Cortex of kidney (tissue), 1 donor: ENCODE data around the gene GRAMD4.
"Not testable (repeated sequence)": the region's sequence is repeated elsewhere in the genome, so short reads cannot be mapped to it uniquely, and the experiment has no call there.

Experiments used
- DNase-seq: peaks from one replicate; lab custom pipeline; 2025; lab: John Stamatoyannopoulos, UW

The GRAMD4 gene

DNA sequence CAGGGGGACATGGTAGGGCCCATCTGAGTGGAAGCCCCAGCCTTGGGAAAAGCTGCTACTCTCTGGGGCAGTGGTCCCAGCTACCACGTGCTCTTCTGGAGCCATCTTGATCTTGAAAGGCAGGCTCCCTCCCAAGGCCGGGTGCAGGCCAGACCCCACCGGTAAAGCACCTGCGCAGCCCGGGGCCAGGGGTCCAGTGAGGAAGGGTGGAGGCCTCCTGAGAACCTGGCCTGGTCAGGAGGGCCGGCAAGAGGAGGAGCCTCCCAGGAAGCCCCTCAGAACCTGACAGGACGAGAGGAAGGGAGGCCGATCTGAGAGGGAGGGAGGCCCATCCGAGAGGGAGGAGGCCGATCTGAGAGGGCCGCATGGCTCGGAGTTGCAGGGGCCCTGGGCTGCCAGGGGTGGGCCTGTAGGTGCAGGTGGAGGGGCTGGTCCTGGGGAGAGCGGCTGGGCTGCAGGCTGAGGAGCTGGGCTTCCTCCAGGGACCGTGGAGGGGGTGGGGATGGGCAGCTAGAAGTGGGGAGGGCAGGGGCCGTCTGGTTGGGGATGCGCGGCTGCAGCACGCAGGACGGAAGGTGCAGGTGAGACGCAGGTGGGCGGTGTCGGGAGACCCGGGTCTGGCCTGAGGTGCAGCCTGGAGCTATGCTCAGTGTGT lies 529 bp downstream of the GRAMD4 start:
- DNase-seq = no peak

DNA sequence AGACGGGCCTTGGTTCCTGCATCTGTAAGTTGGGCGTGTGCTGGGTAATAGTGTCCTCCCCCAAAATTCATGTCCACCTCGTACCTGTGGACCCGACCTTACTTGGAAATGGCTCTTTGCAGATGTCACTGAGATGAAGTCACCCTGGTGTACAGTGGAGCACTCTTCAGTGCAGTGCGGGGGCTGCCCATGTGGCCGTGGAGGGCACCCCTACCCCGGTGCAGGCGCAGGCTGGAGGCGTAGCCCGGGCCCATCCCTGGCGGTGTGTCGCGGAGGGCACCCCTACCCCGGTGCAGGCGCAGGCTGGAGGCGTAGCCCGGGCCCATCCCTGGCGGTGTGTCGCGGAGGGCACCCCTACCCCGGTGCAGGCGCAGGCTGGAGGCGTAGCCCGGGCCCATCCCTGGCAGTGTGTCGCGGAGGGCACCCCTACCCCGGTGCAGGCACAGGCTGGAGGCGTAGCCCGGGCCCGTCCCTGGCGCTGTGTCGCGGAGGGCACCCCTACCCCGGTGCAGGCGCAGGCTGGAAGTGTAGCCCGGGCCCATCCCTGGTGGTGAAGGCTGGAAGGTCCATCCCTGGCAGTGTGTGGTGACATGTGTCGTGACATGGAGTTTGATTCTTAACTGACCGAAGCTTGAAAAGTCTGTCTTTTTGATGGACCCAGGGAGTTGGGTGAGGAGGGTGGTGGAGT lies 1.2 kb downstream of the GRAMD4 start:
- DNase-seq = not testable (repeated sequence)

DNA sequence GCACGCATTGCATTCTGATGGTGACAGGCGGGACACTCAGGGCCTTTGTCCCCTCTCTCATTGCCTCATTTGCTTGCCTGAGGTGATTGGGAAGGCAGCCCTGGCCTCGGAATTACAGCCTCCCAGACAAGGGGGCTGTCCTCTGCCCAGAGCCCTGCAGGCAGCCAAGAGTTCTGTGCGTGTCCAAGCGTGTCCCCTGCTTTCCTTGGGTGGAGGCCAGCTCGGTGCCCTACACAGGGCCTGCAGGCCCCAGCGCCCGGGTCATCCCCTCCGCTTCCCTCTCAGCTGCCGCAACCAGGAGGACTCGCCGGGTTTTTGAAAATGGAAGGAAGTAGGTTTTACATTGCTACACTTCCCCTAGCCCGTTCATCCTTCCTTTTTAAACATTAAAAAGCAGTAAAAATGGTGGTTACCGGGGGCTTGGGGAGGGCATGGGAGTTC lies 1.9 kb downstream of the GRAMD4 start:
- no peak for DNase-seq

DNA sequence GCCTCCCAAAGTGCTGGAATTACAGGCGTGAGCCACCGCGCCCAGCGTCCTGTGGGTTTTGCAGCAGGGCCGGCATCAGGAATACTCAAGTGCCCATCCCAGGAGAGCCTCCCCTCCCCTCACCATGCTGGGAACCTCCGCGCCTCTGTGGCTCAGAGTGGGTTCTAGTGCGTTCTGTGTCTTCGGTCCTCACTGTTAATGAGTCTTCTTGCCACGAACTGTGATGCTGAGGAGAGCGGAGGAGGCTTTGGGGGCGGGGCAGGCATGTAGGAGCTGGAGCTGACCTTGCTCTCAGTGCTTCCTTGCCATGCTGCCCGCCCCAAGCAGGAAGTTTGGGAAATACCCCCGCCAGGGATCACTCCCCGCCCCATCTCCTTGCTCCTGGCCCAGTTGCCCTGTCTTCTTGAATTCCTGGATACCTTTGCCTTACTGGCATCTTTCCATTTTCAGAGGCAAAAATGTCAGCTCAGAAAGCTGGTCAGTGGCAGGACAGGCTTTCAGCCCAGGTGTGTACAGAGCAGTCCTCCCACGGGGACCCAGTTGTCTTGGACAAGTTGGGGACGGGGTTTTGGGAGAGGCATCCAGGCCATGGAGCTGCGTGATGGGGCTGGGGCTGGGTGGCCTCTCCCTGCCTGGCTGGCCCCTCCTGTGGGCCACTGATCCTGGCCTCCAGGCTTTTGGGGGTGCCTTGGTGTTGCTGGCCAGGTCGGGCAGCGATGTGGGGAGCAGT lies 5.1 kb downstream of the GRAMD4 start:
- DNase-seq = no peak

DNA sequence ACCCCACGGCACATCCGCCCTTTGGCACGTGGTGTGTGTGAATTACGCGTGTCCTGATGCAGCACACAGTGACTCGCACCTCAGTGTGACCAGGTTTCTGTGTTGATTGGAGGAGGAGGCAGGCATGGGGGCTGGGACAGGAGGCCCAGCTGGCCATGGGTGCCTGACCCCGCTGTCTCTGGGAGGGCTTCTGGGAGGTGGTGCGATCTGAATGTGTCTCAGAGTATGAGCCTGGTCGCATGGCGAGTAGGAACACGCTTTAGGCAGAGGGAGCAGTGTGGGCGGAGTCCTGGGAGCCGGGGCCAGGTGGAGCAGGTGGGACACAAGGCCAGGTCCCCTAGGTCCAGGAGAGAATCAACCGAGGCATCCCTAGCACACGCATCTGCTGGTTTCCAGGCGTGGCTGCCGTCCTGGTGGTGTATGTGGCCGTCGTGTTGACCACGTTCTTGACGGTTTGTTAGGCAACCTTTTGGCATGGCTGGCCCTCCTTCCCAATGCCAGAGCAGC lies 5.7 kb downstream of the GRAMD4 start:
- DNase-seq = no peak

DNA sequence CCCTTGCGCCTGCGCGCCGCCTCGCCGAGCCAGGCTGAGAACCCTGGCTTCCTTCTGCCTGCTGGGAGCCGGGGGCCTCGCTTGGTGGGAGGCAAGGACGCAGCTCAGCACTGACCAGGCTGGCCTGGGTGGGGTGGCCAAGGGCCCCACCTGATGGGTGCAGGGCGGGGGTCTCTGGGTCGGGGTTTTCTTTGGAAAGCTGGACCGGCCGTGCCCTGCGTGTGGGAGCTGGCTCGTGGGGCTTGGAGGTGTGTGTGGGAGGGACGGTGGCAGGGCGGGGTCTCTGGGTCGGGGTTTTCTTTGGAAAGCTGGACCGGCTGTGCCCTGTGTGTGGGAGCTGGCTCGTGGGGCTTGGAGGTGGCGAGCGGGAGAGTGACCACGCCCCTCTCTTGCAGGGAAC lies 6.2 kb downstream of the GRAMD4 start:
- DNase-seq = no peak

DNA sequence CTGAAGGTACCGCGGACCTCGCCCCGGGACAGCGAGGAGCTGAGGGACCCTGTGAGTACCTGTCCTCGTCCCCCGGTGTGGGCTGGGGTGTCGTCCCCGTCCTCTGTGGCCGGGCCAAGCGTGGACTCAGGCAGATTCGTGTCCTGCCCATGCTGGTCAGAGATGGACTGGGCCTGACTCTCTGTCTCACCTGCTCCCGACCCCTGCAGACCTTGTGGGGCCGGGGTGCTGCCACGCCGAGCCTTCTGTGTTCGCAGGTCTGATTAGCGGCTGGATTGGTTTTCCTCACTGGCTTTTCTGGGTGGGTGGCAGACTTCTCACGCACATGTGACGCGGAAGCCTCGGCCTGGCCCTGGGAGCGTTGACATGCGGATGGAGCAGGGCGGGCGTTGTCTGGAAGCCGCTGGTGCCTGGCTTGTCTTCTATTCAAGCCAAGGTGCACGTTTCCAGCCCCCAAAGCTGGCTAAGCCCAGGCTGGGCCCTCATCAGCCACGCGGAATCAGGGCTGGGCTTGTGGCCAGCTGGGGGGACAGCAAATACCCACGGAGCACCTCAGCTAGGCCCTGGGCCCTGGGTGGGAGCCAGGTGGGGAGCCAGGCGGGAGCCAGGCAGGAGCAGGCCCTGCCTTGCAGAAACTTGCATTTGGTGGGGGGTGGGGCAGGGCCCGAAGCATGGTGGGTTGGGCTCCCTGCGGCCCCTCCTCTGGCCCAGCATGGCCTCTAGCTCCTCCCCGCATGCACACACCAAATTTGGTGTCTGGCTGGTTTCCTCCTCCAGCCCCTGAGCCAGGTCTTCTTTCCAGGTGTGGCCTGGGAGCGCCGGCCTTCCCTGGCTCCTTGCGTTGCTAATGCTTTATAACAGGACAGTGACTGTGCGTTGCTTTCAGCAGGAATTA lies 7.0 kb downstream of the GRAMD4 start:
- DNase-seq = no peak

- DNase-seq = no peak
These were observed 7.8 kb downstream of the GRAMD4 start for GRCh38 chr22:46627806-46628482.

GRCh38 chr22:46628756-46629155 lies 8.6 kb downstream of the GRAMD4 start:
- DNase-seq = no peak

DNA sequence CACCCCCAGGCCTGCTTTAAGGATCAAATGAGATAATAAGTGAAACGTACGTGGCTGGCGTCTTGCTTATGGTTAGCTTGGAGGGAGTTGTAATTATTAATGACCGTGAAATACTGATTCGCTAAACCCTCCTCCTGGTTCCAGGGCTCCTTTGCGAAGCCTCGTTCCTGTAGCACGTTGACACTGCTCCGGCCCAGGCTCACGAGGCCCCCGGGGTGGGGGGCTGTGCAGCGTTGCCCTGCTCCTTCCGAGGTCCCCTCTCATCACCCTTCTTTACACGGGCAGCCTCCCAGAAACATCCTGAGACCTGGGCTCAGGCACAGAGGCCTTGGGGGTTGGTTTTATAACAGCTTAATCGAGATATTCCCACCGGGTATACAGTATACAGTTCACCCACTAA lies 9.1 kb downstream of the GRAMD4 start:
- DNase-seq = no peak

- no peak for DNase-seq
These were observed 10.9 kb downstream of the GRAMD4 start for GRCh38 chr22:46631113-46631512.

GRCh38 chr22:46632646-46633249 lies 12.6 kb downstream of the GRAMD4 start:
- DNase-seq = no peak

DNA sequence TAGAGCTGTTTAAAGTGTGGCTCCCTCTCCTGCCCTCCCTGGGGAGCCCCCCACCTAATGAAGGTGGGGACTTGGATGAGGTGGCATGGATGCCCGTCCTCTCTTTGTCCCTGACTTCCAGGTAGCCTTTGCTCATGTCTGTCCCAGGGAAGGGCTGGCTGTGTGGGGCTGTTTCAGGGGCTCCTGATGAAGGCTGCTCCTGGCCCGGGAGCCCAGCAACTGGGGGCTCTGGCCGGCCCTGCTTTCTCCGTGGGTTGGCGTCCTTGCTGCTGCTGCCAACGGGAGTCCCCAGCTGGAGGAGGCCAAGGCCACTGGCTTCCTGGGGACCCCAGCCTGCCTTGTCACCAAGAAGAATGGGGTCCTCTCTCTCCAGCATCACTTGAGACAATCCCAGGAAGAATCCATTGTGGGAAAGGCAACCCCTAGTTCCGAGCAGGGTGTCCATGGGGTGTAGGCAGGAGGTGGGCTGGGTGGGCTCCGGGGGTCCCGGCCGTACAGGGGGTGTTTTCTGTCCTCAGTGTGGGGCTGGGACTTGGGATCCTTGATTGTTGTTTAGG lies 13.2 kb downstream of the GRAMD4 start:
- DNase-seq = no peak

GRCh38 chr22:46634011-46634699 lies 14.0 kb downstream of the GRAMD4 start:
- DNase-seq = no peak

GRCh38 chr22:46634973-46635685 lies 14.9 kb downstream of the GRAMD4 start:
- not testable (repeated sequence) for DNase-seq

DNA sequence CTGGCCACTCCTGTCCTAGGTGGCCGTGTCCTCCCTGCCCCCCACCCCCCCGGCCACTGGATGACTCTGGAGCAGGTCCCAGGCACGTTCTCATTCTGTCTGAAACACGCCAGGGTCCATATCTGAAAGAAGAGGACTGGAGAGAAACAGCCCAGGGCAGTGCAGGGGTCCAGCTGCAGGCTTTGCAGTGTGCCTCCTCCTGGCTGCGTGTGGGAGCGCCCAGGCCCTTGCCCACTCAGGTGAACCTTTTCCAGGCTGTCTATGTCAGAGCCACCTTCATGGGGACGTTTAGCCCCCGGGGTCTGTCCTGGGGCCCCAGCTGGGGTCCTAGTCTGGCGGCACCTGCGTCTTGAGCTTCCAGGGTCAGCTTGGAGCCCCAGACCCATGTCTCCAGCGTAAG lies 15.6 kb downstream of the GRAMD4 start:
- no peak for DNase-seq

GRCh38 chr22:46636221-46637002 lies 16.2 kb downstream of the GRAMD4 start:
- DNase-seq = no peak
